SK-N-SH (cell line): ENCODE results near the gene PEAK1. TPM values are rescaled to one million over a fixed set of nuclear protein-coding genes. Genes with fewer than 3 reads are reported as not detected.
A peak's percentile ranks its signal among the peaks of the same experiment; 100 is the strongest.

Experiments used
- CTCF ChIA-PET: fragments of 300-600, 350-600 bp; formaldehyde crosslinking; extraction: SDS; loops from one replicate; lab custom pipeline; 2021; lab: Yijun Ruan, JAX
- POLR2A ChIA-PET: fragments of 350-600 bp; sonication (Branson Sonifier 250); formaldehyde crosslinking; extraction: SDS; loops from one replicate; lab custom pipeline; 2020; ENCODE audit warnings: antibody characterized with exemption, inconsistent platforms; lab: Yijun Ruan, JAX
- DNase-seq: peaks from one replicate; pipeline ENCODE4 v3.0.0; 2012
- H2AFZ ChIP-seq: fragments of 200-600 bp; sonication (generic); 2 replicates; pipeline ENCODE4 v1.8.1; 2016; ENCODE audit warnings: antibody characterized with exemption, mild to moderate bottlenecking, low read depth
- H3F3A ChIP-seq: fragments of 200-600 bp; sonication (generic); replicated peaks from 2 replicates; pipeline ENCODE3; 2016; ENCODE audit warnings: antibody characterized with exemption, mild to moderate bottlenecking; ENCODE audit not compliant: insufficient read depth
- H3K27ac ChIP-seq, 2 experiments: fragments of 200-500 bp in 1 of 2; fragments of 200-600 bp in 1 of 2; sonication (Bioruptor generic) in 1 of 2; sonication (generic), shearing (Covaris generic) in 1 of 2; 2 replicates each; pipeline versions ENCODE4 v1.5.1 to v1.6.1; 2014 to 2016; ENCODE audit warnings: low read depth in 2 of 2, inconsistent platforms in 1 of 2, low read length in 1 of 2, mild to moderate bottlenecking in 1 of 2, mixed read lengths in 1 of 2
- H3K27me3 ChIP-seq: fragments of 200-600 bp; sonication (generic), shearing (Covaris generic); 2 replicates; pipeline ENCODE4 v1.6.1; 2016; ENCODE audit warnings: mixed run types; ENCODE audit not compliant: insufficient read depth
- H3K36me3 ChIP-seq, 2 experiments: fragments of 200-500 bp in 1 of 2; fragments of 200-600 bp in 1 of 2; sonication (Bioruptor generic) in 1 of 2; sonication (generic) in 1 of 2; replicated peaks in 1 of 2; 2 replicates each; pipeline versions ENCODE3 to v1.5.1; 2014 to 2016; ENCODE audit warnings: low read length in 1 of 2, mild to moderate bottlenecking in 1 of 2; ENCODE audit not compliant: insufficient read depth in 2 of 2, control insufficient read depth in 1 of 2
- H3K4me1 ChIP-seq, 2 experiments: fragments of 200-500 bp in 1 of 2; fragments of 200-600 bp in 1 of 2; sonication (Bioruptor generic) in 1 of 2; sonication (generic), shearing (Covaris generic) in 1 of 2; 2 replicates each; pipeline versions ENCODE4 v1.5.1 to v1.6.1; 2014 to 2016; ENCODE audit warnings: low read depth in 1 of 2, low read length in 1 of 2, mixed run types in 1 of 2; ENCODE audit not compliant: insufficient read depth in 2 of 2, control insufficient read depth in 1 of 2
- H3K4me2 ChIP-seq: fragments of 200-600 bp; sonication (generic), shearing (Covaris generic); 2 replicates; pipeline ENCODE4 v1.6.1; 2017; ENCODE audit warnings: mixed run types
- H3K4me3 ChIP-seq, 2 experiments: fragments of 200-500 bp in 1 of 2; fragments of 200-600 bp in 1 of 2; sonication (Bioruptor generic) in 1 of 2; sonication (generic), shearing (Covaris generic) in 1 of 2; 2 replicates each; pipeline versions ENCODE4 v1.5.1 to v1.8.1; 2014 to 2016; ENCODE audit warnings: low read depth in 2 of 2, inconsistent platforms in 1 of 2, low read length in 1 of 2, mild to moderate bottlenecking in 1 of 2, mixed read lengths in 1 of 2, moderate library complexity in 1 of 2
- H3K79me2 ChIP-seq: fragments of 200-600 bp; sonication (generic); 2 replicates; pipeline ENCODE4 v1.8.1; 2017; ENCODE audit warnings: mild to moderate bottlenecking; ENCODE audit not compliant: insufficient read depth
- H3K9ac ChIP-seq: fragments of 200-600 bp; sonication (generic); 2 replicates; pipeline ENCODE4 v1.6.1; 2017; ENCODE audit warnings: mixed run types
- H3K9me2 ChIP-seq: fragments of 200-600 bp; sonication (generic); 2 replicates; pipeline ENCODE4 v1.6.1; 2017; ENCODE audit warnings: mixed run types
- H3K9me3 ChIP-seq: fragments of 200-600 bp; sonication (generic); 2 replicates; pipeline ENCODE4 v1.6.1; 2017; ENCODE audit warnings: mixed run types, mild to moderate bottlenecking, moderate library complexity
- H4K20me1 ChIP-seq: fragments of 200-600 bp; sonication (generic); 2 replicates; pipeline ENCODE4 v1.6.1; 2017; ENCODE audit warnings: mild to moderate bottlenecking, mixed run types; ENCODE audit not compliant: insufficient read depth
- CHD2 ChIP-seq: fragments of 150-350 bp; IDR thresholded peaks from 2 replicates; pipeline ENCODE4 v1.6.1; 2018; ENCODE audit warnings: low read length; ENCODE audit not compliant: partially characterized antibody
- ELF1 ChIP-seq: IDR thresholded peaks from 2 replicates; pipeline ENCODE4 v1.4.0; 2012
- EP300 ChIP-seq, 2 experiments: IDR thresholded peaks; 2 replicates each; pipeline versions ENCODE4 v1.4.0 to v1.6.1; 2012; ENCODE audit warnings: borderline replicate concordance in 1 of 2, low read depth in 1 of 2, low read length in 1 of 2
- EZH2phosphoT487 ChIP-seq: fragments of 200-600 bp; sonication (generic); IDR thresholded peaks from 2 replicates; pipeline ENCODE4 v1.6.1; 2017; ENCODE audit warnings: low read depth, mixed run types, mild to moderate bottlenecking, antibody characterized with exemption, moderate library complexity, borderline replicate concordance
- FOSL2 ChIP-seq: IDR thresholded peaks from 2 replicates; pipeline ENCODE4 v1.4.0; 2012; ENCODE audit warnings: low read depth, mild to moderate bottlenecking, moderate library complexity, borderline replicate concordance
- FOXJ3 ChIP-seq: sonication (generic); formaldehyde crosslinking; IDR thresholded peaks from 2 replicates; pipeline ENCODE4 v1.5.1; 2020; ENCODE audit warnings: mild to moderate bottlenecking, missing genetic modification reagents
- FOXM1 ChIP-seq: IDR thresholded peaks from 2 replicates; pipeline ENCODE4 v1.4.0; 2012; ENCODE audit warnings: low read depth, mild to moderate bottlenecking
- GABPA ChIP-seq: IDR thresholded peaks from 2 replicates; pipeline ENCODE4 v1.4.0; 2012; ENCODE audit warnings: low read depth, mild to moderate bottlenecking
- GATA2 ChIP-seq: sonication (generic); formaldehyde crosslinking; IDR thresholded peaks from 2 replicates; pipeline ENCODE4 v1.5.0; 2020; ENCODE audit warnings: mild to moderate bottlenecking, missing genetic modification reagents
- JUND ChIP-seq: IDR thresholded peaks from 2 replicates; pipeline ENCODE4 v1.4.0; 2012
- NFIC ChIP-seq: IDR thresholded peaks from 2 replicates; pipeline ENCODE4 v1.4.0; 2012; ENCODE audit warnings: borderline replicate concordance
- NRF1 ChIP-seq: IDR thresholded peaks from 2 replicates; pipeline ENCODE4 v1.6.1; 2012; ENCODE audit warnings: low read depth, mild to moderate bottlenecking, low read length
- POLR2AphosphoS5 ChIP-seq: IDR thresholded peaks from 2 replicates; pipeline ENCODE4 v1.6.1; 2012; ENCODE audit warnings: low read depth, low read length
- RAD21 ChIP-seq: IDR thresholded peaks from 2 replicates; pipeline ENCODE4 v1.6.1; 2012; ENCODE audit warnings: mild to moderate bottlenecking, low read length
- RCOR1 ChIP-seq: fragments of 150-350 bp; IDR thresholded peaks from 2 replicates; pipeline ENCODE4 v1.6.1; 2017; ENCODE audit warnings: antibody characterized with exemption, low read length
- RFX5 ChIP-seq: IDR thresholded peaks from 2 replicates; pipeline ENCODE4 v1.6.1; 2012; ENCODE audit warnings: mild to moderate bottlenecking, improper control_type of control experiment, low read length
- RXRA ChIP-seq: IDR thresholded peaks from 2 replicates; pipeline ENCODE4 v1.4.0; 2012; ENCODE audit warnings: low read depth, mild to moderate bottlenecking, borderline replicate concordance
- SIN3A ChIP-seq: IDR thresholded peaks from 2 replicates; pipeline ENCODE4 v1.6.1; 2012; ENCODE audit warnings: low read depth, mild to moderate bottlenecking, low read length, moderate library complexity, borderline replicate concordance
- SMC3 ChIP-seq: IDR thresholded peaks from 2 replicates; pipeline ENCODE4 v1.6.1; 2012; ENCODE audit warnings: low read depth, low read length, improper control_type of control experiment
- TAF1 ChIP-seq: IDR thresholded peaks from 2 replicates; pipeline ENCODE4 v1.6.1; 2012; ENCODE audit warnings: low read depth, mild to moderate bottlenecking, low read length, moderate library complexity, borderline replicate concordance
- TEAD4 ChIP-seq: IDR thresholded peaks from 2 replicates; pipeline ENCODE4 v1.4.0; 2012; ENCODE audit warnings: mild to moderate bottlenecking, borderline replicate concordance; ENCODE audit not compliant: insufficient read depth
- WGBS: methylation state at CpG from one replicate; pipeline ENCODE4 v1.1.6; 2017; ENCODE audit warnings: low lambda C conversion rate; 5-methylcytosine and 5-hydroxymethylcytosine counted together
- polyA plus RNA-seq, 3 experiments: library from polyadenylated mRNA; depleted of rRNA; stranded (reverse); fragments of >200 nt; gene quantifications; 2 replicates each; pipeline ENCODE4 v1.2.3, GENCODE V29; 2012
- TF ChIP-seq, protein P1 (sequence below): IDR thresholded peaks from 2 replicates; pipeline ENCODE4 v1.4.0; 2012; ENCODE audit warnings: low read depth
- TF ChIP-seq, protein P2 (sequence below): fragments of 200-600 bp; sonication (generic); IDR thresholded peaks from 2 replicates; pipeline ENCODE4 v1.6.1; 2017; ENCODE audit warnings: antibody characterized with exemption, mild to moderate bottlenecking, moderate library complexity
- TF ChIP-seq, protein P3 (sequence below): IDR thresholded peaks from 2 replicates; pipeline ENCODE4 v1.4.0; 2012; ENCODE audit warnings: low read depth, borderline replicate concordance
- TF ChIP-seq, protein P4 (sequence below): IDR thresholded peaks from 2 replicates; pipeline ENCODE4 v1.6.1; 2012; ENCODE audit warnings: mild to moderate bottlenecking, low read depth, low read length, moderate library complexity

Gene PEAK1
- polyA plus RNA-seq, 1 of the 3 experiments (the other 2 are of a cell fraction) = 9.0 TPM

DNA sequence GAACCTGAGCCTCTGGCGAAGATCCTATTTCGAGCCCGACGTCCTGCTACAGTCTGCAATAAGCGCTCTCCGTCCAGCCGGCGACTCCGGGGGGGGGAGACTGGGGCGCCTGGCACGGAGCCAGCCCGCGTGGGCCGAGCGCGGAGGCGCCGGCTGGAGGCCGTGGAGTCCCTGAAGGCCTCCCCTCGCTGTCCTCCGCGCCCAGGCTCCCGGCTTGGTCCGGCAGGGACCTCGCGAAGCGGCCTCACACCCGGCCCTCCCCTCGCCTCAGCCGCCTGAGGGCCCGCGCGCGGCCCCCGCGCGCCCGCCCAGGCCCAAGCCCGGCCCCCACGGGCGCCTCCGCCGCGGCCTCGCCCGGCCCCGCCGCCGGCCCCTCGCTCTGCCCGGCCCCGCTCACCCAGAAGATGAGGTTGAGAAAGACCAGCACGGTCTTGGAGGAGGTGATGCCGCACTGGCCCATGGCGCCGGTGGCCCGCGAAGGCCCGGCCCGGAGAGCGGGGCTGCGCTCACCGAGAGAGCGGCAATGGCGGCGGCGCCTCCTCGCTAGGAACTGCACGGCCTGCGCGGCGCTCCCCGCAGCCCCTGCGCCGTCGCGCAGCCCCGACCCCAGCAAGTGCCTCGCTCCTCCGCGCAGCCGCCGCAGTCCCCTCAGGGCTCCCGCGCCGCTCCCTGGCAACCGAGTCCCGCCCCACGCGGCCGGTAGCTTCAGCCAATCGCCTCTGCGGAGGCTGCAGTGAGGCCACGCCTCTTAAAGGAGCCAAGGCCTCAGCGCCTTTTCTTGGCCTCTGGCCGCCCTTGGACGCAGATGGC, 349.2 kb downstream of the PEAK1 start, which contains the start of gene TSPAN3:
Gene TSPAN3 (minus strand): TSS at position 615 of the 810 bp plus-strand sequence. CDS start 155 bp downstream, at position 460.
- Histone ChIP-seq H3K79me2 (peaks cover 48% of the 10 kb centered on the region), H3K4me1 (peaks cover 9 to 14% of the 10 kb centered on the region in 2 experiments; a peak in 3 of 4 replicates), H3K9ac (peak within 1 kb of the TSS; percentile 90), H3K9me3 (no peaks in the 10 kb centered on the region), H2AFZ (peak within 1 kb of the TSS; percentile 88), H3K27me3 (no peaks in the 10 kb centered on the region), H3F3A (peaks cover 5% of the 10 kb centered on the region), H4K20me1 (peaks cover 44% of the 10 kb centered on the region), H3K4me3 (peak within 1 kb of the TSS; percentile 87 to 97), H3K36me3 (peaks cover 9 to 11% of the 10 kb centered on the region in 2 experiments), H3K9me2 (no peaks in the 10 kb centered on the region), H3K27ac (peak within 1 kb of the TSS; percentile 79 to 96), H3K4me2 (peak within 1 kb of the TSS; percentile 94)
- POLR2A ChIA-PET = interaction anchor here (0.6 to 1.0 kb wide), 7 partner anchors 11 to 350 kb away, joined by 3 to 7 read pairs (median 3); partner anchors contain the start of gene HMG20A
- peak; percentile 98 for DNase-seq
- WGBS = 0% methylated on average over 17 of the region's 97 CpGs
- CTCF ChIA-PET = no interaction called here
- TF ChIP-seq FOSL2 (no peak), TAF1 (peak; percentile 89; the same call in 1 of the 2 replicates), ELF1 (no peak), NFIC (peak; percentile 91), EP300 (IDR thresholded peaks at IDR 0.05; ENCODE audit: borderline replicate concordance in 1 of 2, low read depth in 1 of 2, low read length in 1 of 2) (0 out of 4 replicates have a peak, but pooled peaks of 1 of the 2 experiments have one; percentile 4), JUND (no peak), CHD2 (peak; percentile 37), EZH2phosphoT487 (no peak), FOXJ3 (CRISPR knock-in tag) (no peak), TEAD4 (no peak), GABPA (no peak), GATA2 (CRISPR knock-in tag) (no peak), RAD21 (no peak), RXRA (no peak), RCOR1 (no peak), RFX5 (peak; percentile 77), SIN3A (no peak), NRF1 (peak; percentile 81), FOXM1 (no peak), SMC3 (no peak), POLR2AphosphoS5 (peak; percentile 77)
- TF ChIP-seq, protein P1, sequence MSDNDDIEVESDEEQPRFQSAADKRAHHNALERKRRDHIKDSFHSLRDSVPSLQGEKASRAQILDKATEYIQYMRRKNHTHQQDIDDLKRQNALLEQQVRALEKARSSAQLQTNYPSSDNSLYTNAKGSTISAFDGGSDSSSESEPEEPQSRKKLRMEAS = peak; percentile 41; the same call in 1 of the 2 replicates
- TF ChIP-seq, protein P2, sequence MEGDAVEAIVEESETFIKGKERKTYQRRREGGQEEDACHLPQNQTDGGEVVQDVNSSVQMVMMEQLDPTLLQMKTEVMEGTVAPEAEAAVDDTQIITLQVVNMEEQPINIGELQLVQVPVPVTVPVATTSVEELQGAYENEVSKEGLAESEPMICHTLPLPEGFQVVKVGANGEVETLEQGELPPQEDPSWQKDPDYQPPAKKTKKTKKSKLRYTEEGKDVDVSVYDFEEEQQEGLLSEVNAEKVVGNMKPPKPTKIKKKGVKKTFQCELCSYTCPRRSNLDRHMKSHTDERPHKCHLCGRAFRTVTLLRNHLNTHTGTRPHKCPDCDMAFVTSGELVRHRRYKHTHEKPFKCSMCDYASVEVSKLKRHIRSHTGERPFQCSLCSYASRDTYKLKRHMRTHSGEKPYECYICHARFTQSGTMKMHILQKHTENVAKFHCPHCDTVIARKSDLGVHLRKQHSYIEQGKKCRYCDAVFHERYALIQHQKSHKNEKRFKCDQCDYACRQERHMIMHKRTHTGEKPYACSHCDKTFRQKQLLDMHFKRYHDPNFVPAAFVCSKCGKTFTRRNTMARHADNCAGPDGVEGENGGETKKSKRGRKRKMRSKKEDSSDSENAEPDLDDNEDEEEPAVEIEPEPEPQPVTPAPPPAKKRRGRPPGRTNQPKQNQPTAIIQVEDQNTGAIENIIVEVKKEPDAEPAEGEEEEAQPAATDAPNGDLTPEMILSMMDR = no peak
- TF ChIP-seq, protein P3, sequence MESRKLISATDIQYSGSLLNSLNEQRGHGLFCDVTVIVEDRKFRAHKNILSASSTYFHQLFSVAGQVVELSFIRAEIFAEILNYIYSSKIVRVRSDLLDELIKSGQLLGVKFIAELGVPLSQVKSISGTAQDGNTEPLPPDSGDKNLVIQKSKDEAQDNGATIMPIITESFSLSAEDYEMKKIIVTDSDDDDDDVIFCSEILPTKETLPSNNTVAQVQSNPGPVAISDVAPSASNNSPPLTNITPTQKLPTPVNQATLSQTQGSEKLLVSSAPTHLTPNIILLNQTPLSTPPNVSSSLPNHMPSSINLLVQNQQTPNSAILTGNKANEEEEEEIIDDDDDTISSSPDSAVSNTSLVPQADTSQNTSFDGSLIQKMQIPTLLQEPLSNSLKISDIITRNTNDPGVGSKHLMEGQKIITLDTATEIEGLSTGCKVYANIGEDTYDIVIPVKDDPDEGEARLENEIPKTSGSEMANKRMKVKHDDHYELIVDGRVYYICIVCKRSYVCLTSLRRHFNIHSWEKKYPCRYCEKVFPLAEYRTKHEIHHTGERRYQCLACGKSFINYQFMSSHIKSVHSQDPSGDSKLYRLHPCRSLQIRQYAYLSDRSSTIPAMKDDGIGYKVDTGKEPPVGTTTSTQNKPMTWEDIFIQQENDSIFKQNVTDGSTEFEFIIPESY = no peak
- TF ChIP-seq, protein P4, sequence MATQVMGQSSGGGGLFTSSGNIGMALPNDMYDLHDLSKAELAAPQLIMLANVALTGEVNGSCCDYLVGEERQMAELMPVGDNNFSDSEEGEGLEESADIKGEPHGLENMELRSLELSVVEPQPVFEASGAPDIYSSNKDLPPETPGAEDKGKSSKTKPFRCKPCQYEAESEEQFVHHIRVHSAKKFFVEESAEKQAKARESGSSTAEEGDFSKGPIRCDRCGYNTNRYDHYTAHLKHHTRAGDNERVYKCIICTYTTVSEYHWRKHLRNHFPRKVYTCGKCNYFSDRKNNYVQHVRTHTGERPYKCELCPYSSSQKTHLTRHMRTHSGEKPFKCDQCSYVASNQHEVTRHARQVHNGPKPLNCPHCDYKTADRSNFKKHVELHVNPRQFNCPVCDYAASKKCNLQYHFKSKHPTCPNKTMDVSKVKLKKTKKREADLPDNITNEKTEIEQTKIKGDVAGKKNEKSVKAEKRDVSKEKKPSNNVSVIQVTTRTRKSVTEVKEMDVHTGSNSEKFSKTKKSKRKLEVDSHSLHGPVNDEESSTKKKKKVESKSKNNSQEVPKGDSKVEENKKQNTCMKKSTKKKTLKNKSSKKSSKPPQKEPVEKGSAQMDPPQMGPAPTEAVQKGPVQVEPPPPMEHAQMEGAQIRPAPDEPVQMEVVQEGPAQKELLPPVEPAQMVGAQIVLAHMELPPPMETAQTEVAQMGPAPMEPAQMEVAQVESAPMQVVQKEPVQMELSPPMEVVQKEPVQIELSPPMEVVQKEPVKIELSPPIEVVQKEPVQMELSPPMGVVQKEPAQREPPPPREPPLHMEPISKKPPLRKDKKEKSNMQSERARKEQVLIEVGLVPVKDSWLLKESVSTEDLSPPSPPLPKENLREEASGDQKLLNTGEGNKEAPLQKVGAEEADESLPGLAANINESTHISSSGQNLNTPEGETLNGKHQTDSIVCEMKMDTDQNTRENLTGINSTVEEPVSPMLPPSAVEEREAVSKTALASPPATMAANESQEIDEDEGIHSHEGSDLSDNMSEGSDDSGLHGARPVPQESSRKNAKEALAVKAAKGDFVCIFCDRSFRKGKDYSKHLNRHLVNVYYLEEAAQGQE = peak; percentile 19; the same call in 1 of the 2 replicates
